Posterior vena cava (tissue), 2 donors: ENCODE data around the gene PGAP3. TPM values are rescaled to one million over a fixed set of nuclear protein-coding genes. Genes with fewer than 3 reads are reported as not detected.

Experiments used
- DNase-seq: peaks from one replicate; pipeline ENCODE4 v3.0.0-alpha.2; 2020; ENCODE audit warnings: low spot score
- intact Hi-C, 2 donors: fragments of 100-400 bp; cut with DNase I; formaldehyde crosslinking; loops; one replicate each; pipeline versions ENCODE4 v1.14.1 to v1.14.2; 2022 to 2023
- total RNA-seq, 2 donors: library from RNA; stranded (reverse); fragmentation: NEBNext Ultra II Directional; extraction: Animal tissue kit (Norgen Biotek cat#: 25700); gene quantifications; one replicate each; pipeline ENCODE4 v1.2.1, GENCODE V29; 2021
- donor health status: DM: yes; HTN: yes; CAD: no.
- donor health status: DM: yes; HTN: yes; CAD: no.

The PGAP3 gene
- total RNA-seq, 2 donors from 2014 or later: 12.0 to 12.3 TPM

- intact Hi-C loops: loop anchor here in 1 of 2 donors (10.0 kb wide), 1 partner anchor 52 kb away; the partner anchor contains the start of gene PGAP3
- no peak for DNase-seq
Measured at GRCh38 chr17:39632153-39632941, 55.5 kb downstream of the PGAP3 start.

GRCh38 chr17:39631403-39631802, 56.5 kb downstream of the PGAP3 start:
- DNase-seq: no peak
- intact Hi-C loops: loop anchor here in 1 of 2 donors (10.0 kb wide), 1 partner anchor 53 kb away; the partner anchor contains the start of gene PGAP3

GRCh38 chr17:39629898-39630297, 58.0 kb downstream of the PGAP3 start:
- no peak for DNase-seq
- intact Hi-C loops: loop anchor here in 1 of 2 donors (5.0 to 10.0 kb wide), 2 partner anchors 55 to 78 kb away; partner anchors contain the start of gene PGAP3

- intact Hi-C loops: loop anchor here in 1 of 2 donors (5.0 kb wide), 1 partner anchor 77 kb away; no protein-coding TSS in a partner anchor
- no peak for DNase-seq
Measured at GRCh38 chr17:39629494-39629880, 58.4 kb downstream of the PGAP3 start.

GRCh38 chr17:39628655-39629493, 59.0 kb downstream of the PGAP3 start:
- intact Hi-C loops: loop anchor here in 1 of 2 donors (5.0 kb wide), 1 partner anchor 77 kb away; no protein-coding TSS in a partner anchor
- DNase-seq: no peak

- DNase-seq: no peak
- intact Hi-C loops: loop anchor here in 1 of 2 donors (5.0 kb wide), 1 partner anchor 76 kb away; no protein-coding TSS in a partner anchor
Measured at GRCh38 chr17:39627712-39628516, 59.9 kb downstream of the PGAP3 start.

GRCh38 chr17:39627047-39627711, 60.7 kb downstream of the PGAP3 start:
- intact Hi-C loops: loop anchor here in 1 of 2 donors (5.0 kb wide), 1 partner anchor 75 kb away; no protein-coding TSS in a partner anchor
- DNase-seq: no peak

- intact Hi-C loops: loop anchor here in 1 of 2 donors (5.0 kb wide), 1 partner anchor 74 kb away; no protein-coding TSS in a partner anchor
- DNase-seq: no peak
Measured at GRCh38 chr17:39626171-39627046, 61.4 kb downstream of the PGAP3 start, which contains the start of gene PPP1R1B. Gene PPP1R1B, plus strand, starts transcription at chr17:39626952. Its CDS starts 441 bp downstream, at chr17:39627393.

- intact Hi-C loops: loop anchor here in 1 of 2 donors (5.0 kb wide), 1 partner anchor 73 kb away; no protein-coding TSS in a partner anchor
- no peak for DNase-seq
Measured at GRCh38 chr17:39625198-39625785, 62.6 kb downstream of the PGAP3 start.

- no peak for DNase-seq
- intact Hi-C loops: loop anchor here in 1 of 2 donors (5.0 kb wide), 2 partner anchors 77 to 128 kb away; no protein-coding TSS in a partner anchor
Measured at GRCh38 chr17:39624313-39624712, 63.5 kb downstream of the PGAP3 start.

GRCh38 chr17:39623356-39623950, 64.4 kb downstream of the PGAP3 start:
- peak; percentile 96 for DNase-seq
- intact Hi-C loops: loop anchor here in 1 of 2 donors (5.0 kb wide), 2 partner anchors 76 to 129 kb away; no protein-coding TSS in a partner anchor

- no peak for DNase-seq
- intact Hi-C loops: loop anchor here in 1 of 2 donors (1.0 to 5.0 kb wide), 3 partner anchors 24 to 130 kb away; no protein-coding TSS in a partner anchor
Measured at GRCh38 chr17:39622380-39623006, 65.4 kb downstream of the PGAP3 start.

GRCh38 chr17:39621523-39622379, 66.1 kb downstream of the PGAP3 start:
- intact Hi-C loops: loop anchor here in 1 of 2 donors (1.0 to 5.0 kb wide), 3 partner anchors 25 to 131 kb away; no protein-coding TSS in a partner anchor
- peak; percentile 96 for DNase-seq
